Thymus (tissue), 11 donors: ENCODE data around the gene GPX3. TPM values are rescaled to one million over a fixed set of nuclear protein-coding genes. Genes with fewer than 3 reads are reported as not detected.

Experiments used
- DNase-seq, 9 donors: peaks; one replicate each; pipeline ENCODE4 v3.0.0-alpha.2; 2013; ENCODE audit warnings: low spot score in 9 of 9, low read depth in 6 of 9, missing footprints in 1 of 9
- H3K27ac ChIP-seq, 2 donors: one replicate each; pipeline ENCODE4 v1.5.1; 2013; ENCODE audit warnings: control low read depth in 1 of 2, low read depth in 1 of 2, low read length in 1 of 2, mild to moderate bottlenecking in 1 of 2, moderate library complexity in 1 of 2
- H3K27me3 ChIP-seq, 2 donors: one replicate each; pipeline ENCODE4 v1.5.1; 2013; ENCODE audit warnings: low read length in 1 of 2; ENCODE audit not compliant: control insufficient read depth in 2 of 2, insufficient read depth in 1 of 2
- H3K36me3 ChIP-seq, 2 donors: one replicate each; pipeline ENCODE4 v1.5.1; 2013; ENCODE audit warnings: low read length in 1 of 2, mild to moderate bottlenecking in 1 of 2, moderate library complexity in 1 of 2; ENCODE audit not compliant: control insufficient read depth in 2 of 2, insufficient read depth in 2 of 2
- H3K4me1 ChIP-seq, 2 donors: one replicate each; pipeline ENCODE4 v1.5.1; 2013; ENCODE audit warnings: low read length in 2 of 2; ENCODE audit not compliant: control insufficient read depth in 2 of 2, insufficient read depth in 2 of 2
- H3K4me3 ChIP-seq, 2 donors: one replicate each; pipeline ENCODE4 v1.5.1; 2013; ENCODE audit warnings: low read length in 2 of 2, control low read depth in 1 of 2, mild to moderate bottlenecking in 1 of 2
- H3K9me3 ChIP-seq, 2 donors: one replicate each; pipeline ENCODE4 v1.5.1; 2013; ENCODE audit warnings: low read length in 1 of 2, mild to moderate bottlenecking in 1 of 2; ENCODE audit not compliant: control insufficient read depth in 2 of 2, insufficient read depth in 1 of 2
- WGBS: extraction: QIAGEN DNeasy Blood & Tissue Kit; methylation state at CpG from one replicate; pipeline ENCODE4 v1.1.7; 2013; 5-methylcytosine and 5-hydroxymethylcytosine counted together
- polyA plus RNA-seq: library from polyadenylated mRNA; stranded (reverse); fragments of 200-250 nt; gene quantifications from one replicate; pipeline ENCODE4 v1.2.3, GENCODE V29; 2013
- total RNA-seq: library from RNA; stranded (reverse); fragments of 120-200 nt; gene quantifications from one replicate; pipeline ENCODE4 v1.2.4, GENCODE V29; 2013
- donor health status: healthy.

GPX3 gene
- total and polyA plus RNA-seq, 2 donors: 2.7 to 412 TPM

DNA sequence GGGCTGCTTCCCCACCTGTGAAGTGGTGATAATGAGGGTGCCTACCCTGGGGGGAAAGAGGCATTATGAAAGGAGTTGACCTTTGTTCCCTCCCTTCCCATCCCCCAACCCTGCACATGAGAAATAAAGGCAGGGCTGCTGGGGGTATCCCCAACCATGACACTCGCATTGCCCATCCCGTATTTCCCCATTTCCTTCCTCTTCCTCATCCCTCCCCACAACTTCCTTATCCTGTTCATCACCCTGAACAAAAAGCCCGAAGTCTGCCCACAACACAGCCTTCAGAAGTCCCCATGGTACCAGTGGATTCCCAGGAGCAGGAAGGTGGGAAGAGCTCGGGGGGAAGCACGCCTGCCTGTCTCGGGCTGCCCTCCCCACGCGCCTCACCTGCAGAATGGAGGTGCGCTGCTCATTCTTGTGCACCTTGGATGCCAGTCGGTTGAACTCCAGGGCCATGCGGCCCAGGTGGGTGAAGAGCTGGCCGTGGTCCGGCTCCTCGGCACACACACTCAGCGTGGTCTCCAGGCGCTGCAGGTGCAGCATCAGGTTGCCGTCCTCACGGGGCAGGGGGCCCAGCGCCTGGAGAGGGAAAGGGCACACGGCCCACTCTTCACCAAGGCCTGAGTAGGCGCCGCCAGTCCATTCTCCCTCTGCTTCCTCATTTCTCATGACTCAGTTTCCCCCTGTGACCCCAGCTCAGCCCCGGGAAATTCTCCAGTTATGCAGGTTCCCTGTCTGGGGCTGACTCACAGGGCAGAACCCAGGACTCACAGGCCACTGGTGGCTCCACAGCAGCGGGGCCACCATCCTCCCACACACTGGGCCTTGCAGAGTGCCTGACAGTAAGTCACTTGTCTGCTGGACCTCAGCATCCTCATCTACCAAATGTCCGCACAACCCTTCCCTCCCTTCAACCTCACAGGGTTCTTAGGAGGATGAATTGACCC, 36.3 kb downstream of the GPX3 start:
- H3K4me1 ChIP-seq: peaks cover 2 to 14% of the 10 kb centered on the region in 2 donors
- DNase-seq: no peak
- no peak overlapping the region for H3K27ac ChIP-seq
- no peak overlapping the region for H3K4me3 ChIP-seq
- peaks cover 74 to 82% of the 10 kb centered on the region in 2 donors for H3K36me3 ChIP-seq
- 97% methylated on average over 25 of the region's 25 CpGs for WGBS
- no peaks in the 10 kb centered on the region for H3K27me3 ChIP-seq
- no peaks in the 10 kb centered on the region for H3K9me3 ChIP-seq

GRCh38 chr5:151058301-151058700, 37.9 kb downstream of the GPX3 start:
- 87% methylated on average over 5 of the region's 5 CpGs for whole genome bisulfite sequencing
- H3K27me3 ChIP-seq: no peaks in the 10 kb centered on the region
- peaks cover 2 to 8% of the 10 kb centered on the region in 2 donors for H3K4me1 ChIP-seq
- H3K9me3 ChIP-seq: no peaks in the 10 kb centered on the region
- H3K27ac ChIP-seq: no peak overlapping the region
- peaks cover 85 to 86% of the 10 kb centered on the region in 2 donors for H3K36me3 ChIP-seq
- DNase-seq: no peak
- H3K4me3 ChIP-seq: no peak overlapping the region

DNA sequence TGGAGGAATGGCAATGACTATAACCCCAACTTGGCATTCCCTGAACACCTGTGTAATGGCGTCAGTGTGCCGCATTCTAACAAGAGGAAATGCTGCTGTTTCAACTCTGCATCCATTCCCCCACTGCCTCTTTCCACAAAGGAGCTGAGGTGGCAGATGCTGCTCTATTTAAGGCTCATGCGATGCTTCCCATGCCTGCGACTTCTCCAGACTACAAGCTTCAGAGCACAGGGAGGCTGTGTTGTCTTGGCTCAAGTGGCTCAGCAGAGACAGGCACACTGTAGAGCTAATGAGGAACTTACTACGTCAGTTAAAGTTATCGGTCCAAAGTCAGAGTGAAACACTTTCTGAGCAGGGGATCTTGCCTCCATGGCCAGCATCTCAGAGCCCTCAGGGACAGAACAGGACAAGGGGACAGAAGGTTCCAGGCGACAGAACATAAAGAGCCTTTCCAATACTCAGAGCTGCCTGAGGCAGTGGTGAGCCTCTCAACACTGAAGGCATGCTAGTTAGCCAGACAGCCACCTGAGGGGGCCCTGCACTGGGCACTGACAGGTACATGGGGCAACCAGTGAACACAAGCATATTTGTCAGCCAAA, 38.6 kb downstream of the GPX3 start:
- Histone ChIP-seq H3K9me3 (peaks cover 0 to 3% of the 10 kb centered on the region in 2 donors), H3K27ac (no peak overlapping the region), H3K4me1 (peaks cover 2 to 8% of the 10 kb centered on the region in 2 donors), H3K4me3 (no peak overlapping the region), H3K27me3 (no peaks in the 10 kb centered on the region), H3K36me3 (peaks cover 82 to 86% of the 10 kb centered on the region in 2 donors)
- DNase-seq: no peak
- 90% methylated on average over 7 of the region's 7 CpGs for WGBS

- DNase-seq: no peak
- Histone ChIP-seq H3K4me3 (no peak overlapping the region), H3K9me3 (peaks cover 0 to 3% of the 10 kb centered on the region in 2 donors), H3K36me3 (peaks cover 70 to 71% of the 10 kb centered on the region in 2 donors), H3K27ac (no peak overlapping the region), H3K4me1 (peaks cover 2 to 8% of the 10 kb centered on the region in 2 donors), H3K27me3 (no peaks in the 10 kb centered on the region)
- WGBS: 98% methylated on average over 6 of the region's 6 CpGs
Measured at GRCh38 chr5:151060742-151061141, 40.4 kb downstream of the GPX3 start.

DNA sequence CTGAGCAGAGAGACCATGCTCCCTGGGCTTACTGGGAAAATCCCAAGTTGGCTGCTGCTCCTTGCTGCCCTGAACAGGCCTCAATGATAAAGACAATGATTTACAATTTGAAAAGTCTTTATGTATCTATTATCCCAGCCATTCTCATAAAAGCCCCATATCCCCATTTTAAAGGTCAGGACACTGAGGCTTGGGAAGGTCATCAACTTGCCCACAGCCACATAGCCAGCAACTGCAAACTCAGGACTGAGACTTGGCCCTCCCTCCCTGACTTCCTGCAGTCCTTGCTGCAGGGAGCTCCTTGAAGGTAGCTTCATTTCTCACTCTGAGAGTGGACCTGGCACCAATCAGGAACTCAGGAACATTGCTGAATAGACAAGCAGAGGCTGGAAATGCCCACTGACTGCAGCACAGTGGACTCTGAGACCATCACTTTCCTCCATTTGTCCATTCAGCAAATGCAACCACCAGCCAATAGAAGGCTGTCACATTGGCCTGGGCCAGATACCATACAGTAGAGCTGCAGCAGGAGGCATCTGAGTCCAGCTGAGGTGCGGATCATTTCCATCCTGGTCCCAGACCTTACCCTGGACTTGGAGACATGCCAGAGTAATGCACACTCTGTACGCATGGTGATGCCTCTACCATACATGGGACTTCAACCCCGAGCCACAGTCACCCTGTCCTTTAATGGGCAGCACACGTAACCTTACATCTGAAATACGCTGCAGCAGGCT, 42.2 kb downstream of the GPX3 start:
- H3K4me3 ChIP-seq: no peak overlapping the region
- WGBS: over 99% methylated on average over 5 of the region's 5 CpGs
- peaks cover 2 to 11% of the 10 kb centered on the region in 2 donors for H3K4me1 ChIP-seq
- DNase-seq: no peak
- no peaks in the 10 kb centered on the region for H3K27me3 ChIP-seq
- H3K9me3 ChIP-seq: peaks cover 0 to 3% of the 10 kb centered on the region in 2 donors
- H3K36me3 ChIP-seq: peaks cover 61 to 66% of the 10 kb centered on the region in 2 donors
- H3K27ac ChIP-seq: no peak overlapping the region

DNA sequence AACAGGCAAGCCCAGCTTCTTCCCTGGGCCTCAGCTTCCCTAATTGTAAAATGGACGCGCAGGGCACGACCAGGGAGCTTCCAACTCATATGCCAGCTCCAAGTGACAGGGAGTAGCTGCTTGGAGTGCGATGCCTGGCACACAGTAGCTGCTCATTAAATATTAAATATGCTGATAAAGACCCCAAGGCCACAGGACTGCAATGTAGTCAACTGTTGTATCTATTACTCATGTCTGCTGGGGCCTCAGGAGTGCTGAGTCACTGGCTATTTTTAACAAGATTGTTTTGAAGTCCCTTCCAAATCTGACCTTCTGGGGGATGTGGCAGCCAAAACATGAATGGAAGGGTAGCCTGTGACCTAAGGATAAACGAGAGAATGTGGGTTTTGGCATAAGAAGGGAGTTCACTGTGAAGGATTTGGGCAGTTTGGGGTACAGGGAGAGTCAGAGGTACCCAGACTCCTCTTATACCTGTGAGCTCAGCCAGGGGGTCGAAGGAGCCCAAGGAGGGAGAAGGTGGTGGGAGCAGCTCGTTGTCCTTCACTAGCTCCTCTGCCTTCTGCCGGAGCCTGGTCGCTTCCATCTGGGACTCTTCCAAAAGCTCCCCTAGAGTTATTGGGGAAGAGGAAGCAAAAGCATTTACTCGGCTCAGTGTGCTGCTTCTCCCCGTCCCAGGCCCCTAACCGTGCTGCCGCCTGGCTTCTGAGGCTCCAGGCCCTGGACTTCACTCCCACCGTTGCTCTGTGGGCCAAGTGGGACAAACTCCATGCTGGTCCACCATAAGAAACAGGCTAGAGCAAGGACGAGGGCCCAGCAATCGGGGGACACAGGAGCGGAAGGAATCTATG, 43.0 kb downstream of the GPX3 start:
- DNase-seq: no peak
- peaks cover 0 to 3% of the 10 kb centered on the region in 2 donors for H3K9me3 ChIP-seq
- no peak overlapping the region for H3K4me3 ChIP-seq
- no peak overlapping the region for H3K27ac ChIP-seq
- H3K36me3 ChIP-seq: peaks cover 60 to 62% of the 10 kb centered on the region in 2 donors
- no peaks in the 10 kb centered on the region for H3K27me3 ChIP-seq
- whole genome bisulfite sequencing: 89% methylated on average over 17 of the region's 17 CpGs
- peaks cover 3 to 19% of the 10 kb centered on the region in 2 donors for H3K4me1 ChIP-seq

GRCh38 chr5:151064916-151065499, 44.6 kb downstream of the GPX3 start:
- Histone ChIP-seq H3K4me3 (no peak overlapping the region), H3K36me3 (peaks cover 49 to 53% of the 10 kb centered on the region in 2 donors), H3K4me1 (peaks cover 12 to 31% of the 10 kb centered on the region in 2 donors), H3K27ac (no peak overlapping the region), H3K9me3 (peaks cover 0 to 3% of the 10 kb centered on the region in 2 donors), H3K27me3 (no peaks in the 10 kb centered on the region)
- 98% methylated on average over 12 of the region's 12 CpGs for WGBS
- DNase-seq: no peak

DNA sequence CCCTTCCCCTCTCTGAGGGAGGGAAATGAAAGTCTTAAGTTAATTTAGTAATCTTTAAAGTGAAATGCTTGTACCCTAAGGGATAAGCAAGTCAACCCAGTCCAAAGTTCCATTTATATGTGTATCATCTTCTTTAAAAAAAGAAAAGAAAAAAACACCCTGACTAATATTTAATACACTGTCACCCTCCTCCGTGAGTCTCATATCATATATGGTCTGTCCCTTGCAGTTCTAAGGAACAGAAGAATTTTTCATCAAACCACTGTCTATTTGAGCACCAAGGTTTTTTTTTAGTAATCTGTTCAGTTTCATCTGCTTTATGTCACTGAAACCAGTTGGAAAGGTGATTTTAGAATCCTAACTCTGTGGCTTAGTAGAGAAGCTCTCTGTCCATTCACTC, 45.2 kb downstream of the GPX3 start:
- H3K9me3 ChIP-seq: peaks cover 0 to 3% of the 10 kb centered on the region in 2 donors
- H3K27ac ChIP-seq: no peak overlapping the region
- no peaks in the 10 kb centered on the region for H3K27me3 ChIP-seq
- H3K4me3 ChIP-seq: no peak overlapping the region
- DNase-seq: no peak
- peaks cover 44 to 47% of the 10 kb centered on the region in 2 donors for H3K36me3 ChIP-seq
- peaks cover 12 to 27% of the 10 kb centered on the region in 2 donors for H3K4me1 ChIP-seq
- WGBS: 91% methylated on average over 1 of the region's 1 CpG
